Measurements from ENCODE around the gene DACT3.

GRCh38 chr19:46639358-46640182, 21.4 kb downstream of the DACT3 start:
- TF ChIP-seq CTCF (IDR thresholded peaks at IDR 0.05), result no peak
- TF ChIP-seq POLR2A (IDR thresholded peaks at IDR 0.05), result no peak
- no peak for TF ChIP-seq POLR2AphosphoS5 (IDR thresholded peaks at IDR 0.05)
- no peak for TF ChIP-seq EP300 (IDR thresholded peaks at IDR 0.05)

All from suprapubic skin (tissue), 4 donors.